HepG2 (cell line): Measurements from ENCODE around the gene SGMS1.

Experiments
- CHD4 ChIP-seq: fragments of 200-600 bp; sonication (generic); IDR thresholded peaks from 2 replicates; pipeline ENCODE4 v1.7.0; 2017; ENCODE audit warnings: mild to moderate bottlenecking, low read length, borderline replicate concordance
- GTF2F1 ChIP-seq: fragments of 150-350 bp; IDR thresholded peaks from 2 replicates; pipeline ENCODE4 v1.6.1; 2014; ENCODE audit warnings: low read length
- KDM5A ChIP-seq: fragments of 200-600 bp; sonication (generic); IDR thresholded peaks from 2 replicates; pipeline ENCODE4 v1.7.0; 2018; ENCODE audit warnings: antibody characterized with exemption, mild to moderate bottlenecking, low read length, borderline replicate concordance
- ONECUT2 ChIP-seq: sonication (generic); formaldehyde crosslinking; IDR thresholded peaks from 2 replicates; pipeline ENCODE4 v1.4.0; 2020; ENCODE audit warnings: missing genetic modification reagents
- PHF8 ChIP-seq: sonication (generic); formaldehyde crosslinking; IDR thresholded peaks from 2 replicates; pipeline ENCODE4 v1.5.0; 2020; ENCODE audit warnings: missing genetic modification reagents
- SCMH1 ChIP-seq: sonication (generic); formaldehyde crosslinking; IDR thresholded peaks from 2 replicates; pipeline ENCODE4 v1.9.0; 2021; ENCODE audit warnings: missing genetic modification reagents, mild to moderate bottlenecking, borderline replicate concordance
- SRF ChIP-seq: IDR thresholded peaks from 2 replicates; pipeline ENCODE4 v1.6.1; 2011; ENCODE audit warnings: mild to moderate bottlenecking, low read depth, low read length, moderate library complexity
- TEAD2 ChIP-seq: sonication (generic); formaldehyde crosslinking; IDR thresholded peaks from 2 replicates; pipeline ENCODE4 v1.9.0; 2021; ENCODE audit warnings: missing genetic modification reagents
- TF ChIP-seq, protein P1 (sequence below): sonication (generic); formaldehyde crosslinking; IDR thresholded peaks from 2 replicates; pipeline ENCODE4 v1.4.0; 2020; ENCODE audit warnings: missing genetic modification reagents
- TF ChIP-seq, protein P2 (sequence below): sonication (generic); formaldehyde crosslinking; IDR thresholded peaks from 2 replicates; pipeline ENCODE4 v1.4.0; 2020; ENCODE audit warnings: mild to moderate bottlenecking, missing genetic modification reagents
- TF ChIP-seq, protein P3 (sequence below): sonication (generic); formaldehyde crosslinking; IDR thresholded peaks from 2 replicates; pipeline ENCODE4 v1.5.0; 2020; ENCODE audit warnings: mild to moderate bottlenecking, missing genetic modification reagents, moderate library complexity
- TF ChIP-seq, protein P4 (sequence below), 2 experiments: IDR thresholded peaks; 2 replicates each; pipeline ENCODE4 v1.6.1; 2011 to 2012; ENCODE audit warnings: low read length in 2 of 2, borderline replicate concordance in 1 of 2, low read depth in 1 of 2, mild to moderate bottlenecking in 1 of 2, moderate library complexity in 1 of 2
- TF ChIP-seq, protein P5 (sequence below): conservative IDR thresholded peaks from 2 replicates; pipeline ENCODE4 v1.6.1; 2018; ENCODE audit warnings: missing genetic modification reagents

DNA sequence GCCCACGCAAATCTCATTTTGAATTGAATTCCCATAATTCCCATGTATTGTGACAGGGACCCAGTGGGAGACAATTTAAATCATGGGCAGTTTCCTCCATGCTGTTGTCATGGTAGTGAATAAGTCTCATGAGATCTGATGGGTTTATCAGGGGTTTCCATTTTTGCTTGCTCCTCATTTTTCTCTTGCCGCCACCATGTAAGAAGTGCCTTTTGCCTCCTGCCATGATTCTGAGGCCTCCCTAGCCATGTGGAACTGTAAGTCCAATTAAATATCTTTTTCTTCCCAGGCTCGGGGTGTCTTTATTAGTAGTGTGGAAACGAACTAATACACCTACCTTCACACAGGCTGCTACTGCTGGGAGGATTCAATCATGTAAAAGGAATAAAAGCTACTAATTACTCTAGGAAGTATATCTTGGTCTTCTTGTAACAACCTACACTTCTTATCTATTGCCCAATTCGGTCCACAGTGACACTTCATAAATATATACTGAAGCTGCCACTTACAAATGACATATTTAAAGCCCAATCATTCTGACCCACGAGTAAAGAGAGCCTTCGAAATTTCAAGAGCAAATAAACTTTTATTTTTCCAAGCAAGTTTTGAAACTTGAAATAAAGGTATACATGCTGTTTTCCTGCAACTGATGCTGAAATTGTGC lies 272.1 kb downstream of the SGMS1 start:
- TF ChIP-seq, protein P1, sequence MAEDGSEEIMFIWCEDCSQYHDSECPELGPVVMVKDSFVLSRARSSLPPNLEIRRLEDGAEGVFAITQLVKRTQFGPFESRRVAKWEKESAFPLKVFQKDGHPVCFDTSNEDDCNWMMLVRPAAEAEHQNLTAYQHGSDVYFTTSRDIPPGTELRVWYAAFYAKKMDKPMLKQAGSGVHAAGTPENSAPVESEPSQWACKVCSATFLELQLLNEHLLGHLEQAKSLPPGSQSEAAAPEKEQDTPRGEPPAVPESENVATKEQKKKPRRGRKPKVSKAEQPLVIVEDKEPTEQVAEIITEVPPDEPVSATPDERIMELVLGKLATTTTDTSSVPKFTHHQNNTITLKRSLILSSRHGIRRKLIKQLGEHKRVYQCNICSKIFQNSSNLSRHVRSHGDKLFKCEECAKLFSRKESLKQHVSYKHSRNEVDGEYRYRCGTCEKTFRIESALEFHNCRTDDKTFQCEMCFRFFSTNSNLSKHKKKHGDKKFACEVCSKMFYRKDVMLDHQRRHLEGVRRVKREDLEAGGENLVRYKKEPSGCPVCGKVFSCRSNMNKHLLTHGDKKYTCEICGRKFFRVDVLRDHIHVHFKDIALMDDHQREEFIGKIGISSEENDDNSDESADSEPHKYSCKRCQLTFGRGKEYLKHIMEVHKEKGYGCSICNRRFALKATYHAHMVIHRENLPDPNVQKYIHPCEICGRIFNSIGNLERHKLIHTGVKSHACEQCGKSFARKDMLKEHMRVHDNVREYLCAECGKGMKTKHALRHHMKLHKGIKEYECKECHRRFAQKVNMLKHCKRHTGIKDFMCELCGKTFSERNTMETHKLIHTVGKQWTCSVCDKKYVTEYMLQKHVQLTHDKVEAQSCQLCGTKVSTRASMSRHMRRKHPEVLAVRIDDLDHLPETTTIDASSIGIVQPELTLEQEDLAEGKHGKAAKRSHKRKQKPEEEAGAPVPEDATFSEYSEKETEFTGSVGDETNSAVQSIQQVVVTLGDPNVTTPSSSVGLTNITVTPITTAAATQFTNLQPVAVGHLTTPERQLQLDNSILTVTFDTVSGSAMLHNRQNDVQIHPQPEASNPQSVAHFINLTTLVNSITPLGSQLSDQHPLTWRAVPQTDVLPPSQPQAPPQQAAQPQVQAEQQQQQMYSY (CRISPR knock-in tag) = no peak
- no peak for TF ChIP-seq PHF8 (CRISPR knock-in tag)
- TF ChIP-seq CHD4 = no peak
- TF ChIP-seq, protein P2, sequence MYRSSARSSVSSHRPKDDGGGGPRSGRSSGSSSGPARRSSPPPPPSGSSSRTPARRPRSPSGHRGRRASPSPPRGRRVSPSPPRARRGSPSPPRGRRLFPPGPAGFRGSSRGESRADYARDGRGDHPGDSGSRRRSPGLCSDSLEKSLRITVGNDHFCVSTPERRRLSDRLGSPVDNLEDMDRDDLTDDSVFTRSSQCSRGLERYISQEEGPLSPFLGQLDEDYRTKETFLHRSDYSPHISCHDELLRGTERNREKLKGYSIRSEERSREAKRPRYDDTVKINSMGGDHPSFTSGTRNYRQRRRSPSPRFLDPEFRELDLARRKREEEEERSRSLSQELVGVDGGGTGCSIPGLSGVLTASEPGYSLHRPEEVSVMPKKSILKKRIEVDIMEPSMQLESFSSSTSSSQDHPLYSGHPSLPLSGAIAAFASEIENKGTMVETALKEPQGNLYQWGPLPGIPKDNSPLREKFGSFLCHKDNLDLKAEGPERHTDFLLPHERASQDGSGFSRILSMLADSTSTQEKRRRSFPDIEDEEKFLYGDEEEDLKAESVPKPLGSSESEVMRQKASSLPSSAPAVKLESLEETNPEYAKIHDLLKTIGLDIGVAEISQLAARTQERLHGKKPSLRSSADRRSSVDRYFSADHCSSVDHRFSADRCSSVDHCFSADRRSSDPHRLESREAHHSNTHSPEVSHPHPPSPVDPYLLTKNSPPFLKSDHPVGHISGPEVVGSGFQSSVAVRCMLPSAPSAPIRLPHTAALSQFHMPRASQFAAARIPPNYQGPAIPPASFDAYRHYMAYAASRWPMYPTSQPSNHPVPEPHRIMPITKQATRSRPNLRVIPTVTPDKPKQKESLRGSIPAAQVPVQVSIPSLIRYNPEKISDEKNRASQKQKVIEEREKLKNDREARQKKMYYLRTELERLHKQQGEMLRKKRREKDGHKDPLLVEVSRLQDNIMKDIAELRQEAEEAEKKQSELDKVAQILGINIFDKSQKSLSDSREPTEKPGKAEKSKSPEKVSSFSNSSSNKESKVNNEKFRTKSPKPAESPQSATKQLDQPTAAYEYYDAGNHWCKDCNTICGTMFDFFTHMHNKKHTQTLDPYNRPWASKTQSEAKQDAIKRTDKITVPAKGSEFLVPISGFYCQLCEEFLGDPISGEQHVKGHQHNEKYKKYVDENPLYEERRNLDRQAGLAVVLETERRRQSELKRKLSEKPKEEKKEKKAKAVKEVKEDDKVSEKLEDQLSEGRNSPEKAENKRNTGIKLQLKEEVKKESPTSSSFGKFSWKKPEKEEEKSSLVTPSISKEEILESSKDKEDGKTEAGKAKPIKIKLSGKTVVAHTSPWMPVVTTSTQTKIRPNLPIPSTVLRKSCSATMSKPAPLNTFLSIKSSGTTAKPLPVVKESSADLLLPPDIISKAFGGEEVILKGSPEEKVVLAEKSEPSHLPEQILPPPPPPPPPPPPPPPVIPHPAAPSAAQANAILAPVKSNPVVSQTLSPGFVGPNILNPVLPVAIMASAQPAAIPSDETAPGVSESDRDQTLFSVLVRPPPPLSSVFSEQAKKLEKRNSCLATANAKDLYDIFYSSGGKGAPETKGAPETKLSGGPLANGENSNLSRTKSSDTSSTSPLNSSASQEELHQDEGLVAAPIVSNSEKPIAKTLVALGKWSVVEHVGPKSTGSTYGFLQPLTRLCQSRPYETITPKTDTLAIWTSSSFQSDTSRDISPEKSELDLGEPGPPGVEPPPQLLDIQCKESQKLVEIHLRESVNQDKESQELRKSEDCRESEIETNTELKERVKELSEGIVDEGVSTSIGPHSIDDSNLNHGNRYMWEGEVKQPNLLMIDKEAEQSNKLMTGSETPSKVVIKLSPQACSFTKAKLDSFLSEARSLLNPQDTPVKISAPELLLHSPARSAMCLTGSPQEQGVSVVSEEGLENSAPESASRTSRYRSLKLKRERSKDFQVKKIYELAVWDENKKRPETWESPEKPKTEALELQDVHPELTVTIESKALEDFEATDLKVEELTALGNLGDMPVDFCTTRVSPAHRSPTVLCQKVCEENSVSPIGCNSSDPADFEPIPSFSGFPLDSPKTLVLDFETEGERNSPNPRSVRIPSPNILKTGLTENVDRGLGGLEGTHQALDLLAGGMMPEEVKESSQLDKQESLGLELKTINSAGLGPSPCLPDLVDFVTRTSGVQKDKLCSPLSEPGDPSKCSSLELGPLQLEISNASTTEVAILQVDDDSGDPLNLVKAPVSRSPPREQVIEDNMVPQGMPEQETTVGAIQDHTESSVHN (CRISPR knock-in tag) = no peak
- no peak for TF ChIP-seq TEAD2 (CRISPR knock-in tag)
- TF ChIP-seq, protein P3, sequence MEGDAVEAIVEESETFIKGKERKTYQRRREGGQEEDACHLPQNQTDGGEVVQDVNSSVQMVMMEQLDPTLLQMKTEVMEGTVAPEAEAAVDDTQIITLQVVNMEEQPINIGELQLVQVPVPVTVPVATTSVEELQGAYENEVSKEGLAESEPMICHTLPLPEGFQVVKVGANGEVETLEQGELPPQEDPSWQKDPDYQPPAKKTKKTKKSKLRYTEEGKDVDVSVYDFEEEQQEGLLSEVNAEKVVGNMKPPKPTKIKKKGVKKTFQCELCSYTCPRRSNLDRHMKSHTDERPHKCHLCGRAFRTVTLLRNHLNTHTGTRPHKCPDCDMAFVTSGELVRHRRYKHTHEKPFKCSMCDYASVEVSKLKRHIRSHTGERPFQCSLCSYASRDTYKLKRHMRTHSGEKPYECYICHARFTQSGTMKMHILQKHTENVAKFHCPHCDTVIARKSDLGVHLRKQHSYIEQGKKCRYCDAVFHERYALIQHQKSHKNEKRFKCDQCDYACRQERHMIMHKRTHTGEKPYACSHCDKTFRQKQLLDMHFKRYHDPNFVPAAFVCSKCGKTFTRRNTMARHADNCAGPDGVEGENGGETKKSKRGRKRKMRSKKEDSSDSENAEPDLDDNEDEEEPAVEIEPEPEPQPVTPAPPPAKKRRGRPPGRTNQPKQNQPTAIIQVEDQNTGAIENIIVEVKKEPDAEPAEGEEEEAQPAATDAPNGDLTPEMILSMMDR = no peak
- no peak for TF ChIP-seq SCMH1 (CRISPR knock-in tag)
- TF ChIP-seq SRF = no peak
- TF ChIP-seq, protein P4, sequence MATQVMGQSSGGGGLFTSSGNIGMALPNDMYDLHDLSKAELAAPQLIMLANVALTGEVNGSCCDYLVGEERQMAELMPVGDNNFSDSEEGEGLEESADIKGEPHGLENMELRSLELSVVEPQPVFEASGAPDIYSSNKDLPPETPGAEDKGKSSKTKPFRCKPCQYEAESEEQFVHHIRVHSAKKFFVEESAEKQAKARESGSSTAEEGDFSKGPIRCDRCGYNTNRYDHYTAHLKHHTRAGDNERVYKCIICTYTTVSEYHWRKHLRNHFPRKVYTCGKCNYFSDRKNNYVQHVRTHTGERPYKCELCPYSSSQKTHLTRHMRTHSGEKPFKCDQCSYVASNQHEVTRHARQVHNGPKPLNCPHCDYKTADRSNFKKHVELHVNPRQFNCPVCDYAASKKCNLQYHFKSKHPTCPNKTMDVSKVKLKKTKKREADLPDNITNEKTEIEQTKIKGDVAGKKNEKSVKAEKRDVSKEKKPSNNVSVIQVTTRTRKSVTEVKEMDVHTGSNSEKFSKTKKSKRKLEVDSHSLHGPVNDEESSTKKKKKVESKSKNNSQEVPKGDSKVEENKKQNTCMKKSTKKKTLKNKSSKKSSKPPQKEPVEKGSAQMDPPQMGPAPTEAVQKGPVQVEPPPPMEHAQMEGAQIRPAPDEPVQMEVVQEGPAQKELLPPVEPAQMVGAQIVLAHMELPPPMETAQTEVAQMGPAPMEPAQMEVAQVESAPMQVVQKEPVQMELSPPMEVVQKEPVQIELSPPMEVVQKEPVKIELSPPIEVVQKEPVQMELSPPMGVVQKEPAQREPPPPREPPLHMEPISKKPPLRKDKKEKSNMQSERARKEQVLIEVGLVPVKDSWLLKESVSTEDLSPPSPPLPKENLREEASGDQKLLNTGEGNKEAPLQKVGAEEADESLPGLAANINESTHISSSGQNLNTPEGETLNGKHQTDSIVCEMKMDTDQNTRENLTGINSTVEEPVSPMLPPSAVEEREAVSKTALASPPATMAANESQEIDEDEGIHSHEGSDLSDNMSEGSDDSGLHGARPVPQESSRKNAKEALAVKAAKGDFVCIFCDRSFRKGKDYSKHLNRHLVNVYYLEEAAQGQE (IDR thresholded peaks at IDR 0.05; ENCODE audit: borderline replicate concordance in 1 of 2, low read depth in 1 of 2, low read length in 2 of 2) = no peak
- TF ChIP-seq, protein P5, sequence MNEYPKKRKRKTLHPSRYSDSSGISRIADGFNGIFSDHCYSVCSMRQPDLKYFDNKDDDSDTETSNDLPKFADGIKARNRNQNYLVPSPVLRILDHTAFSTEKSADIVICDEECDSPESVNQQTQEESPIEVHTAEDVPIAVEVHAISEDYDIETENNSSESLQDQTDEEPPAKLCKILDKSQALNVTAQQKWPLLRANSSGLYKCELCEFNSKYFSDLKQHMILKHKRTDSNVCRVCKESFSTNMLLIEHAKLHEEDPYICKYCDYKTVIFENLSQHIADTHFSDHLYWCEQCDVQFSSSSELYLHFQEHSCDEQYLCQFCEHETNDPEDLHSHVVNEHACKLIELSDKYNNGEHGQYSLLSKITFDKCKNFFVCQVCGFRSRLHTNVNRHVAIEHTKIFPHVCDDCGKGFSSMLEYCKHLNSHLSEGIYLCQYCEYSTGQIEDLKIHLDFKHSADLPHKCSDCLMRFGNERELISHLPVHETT (CRISPR knock-in tag) = no peak
- TF ChIP-seq ONECUT2 = no peak
- TF ChIP-seq GTF2F1 = no peak
- TF ChIP-seq KDM5A = no peak
